Esophagus squamous epithelium (tissue), 5 donors: ENCODE data around the gene ARHGDIA. TPM values are rescaled to one million over a fixed set of nuclear protein-coding genes. Genes with fewer than 3 reads are reported as not detected.
A peak's percentile ranks its signal among the peaks of the same experiment; 100 is the strongest.

Experiments used
- DNase-seq: peaks from one replicate; lab custom pipeline; 2025; lab: John Stamatoyannopoulos, UW
- H3K27ac ChIP-seq, 4 donors: fragments of 200-600 bp; sonication (generic); one replicate each; pipeline ENCODE4 v1.5.1; 2016 to 2019; ENCODE audit warnings: mild to moderate bottlenecking in 1 of 4
- H3K27me3 ChIP-seq, 4 donors: fragments of 200-600 bp; sonication (generic); 1 replicate in 3 of 4; 2 replicates in 1 of 4; pipeline versions ENCODE4 v1.5.1 to v1.6.0; 2017 to 2021; ENCODE audit warnings: antibody characterized with exemption in 1 of 4
- H3K36me3 ChIP-seq, 3 donors: fragments of 200-600 bp; sonication (generic); one replicate each; pipeline ENCODE4 v1.5.1; 2016 to 2019
- H3K4me1 ChIP-seq, 3 donors: fragments of 200-600 bp; sonication (generic); one replicate each; pipeline ENCODE4 v1.5.1; 2017 to 2019
- H3K4me3 ChIP-seq, 4 donors: fragments of 200-600 bp; sonication (generic); 1 replicate in 3 of 4; 2 replicates in 1 of 4; pipeline ENCODE4 v1.5.1; 2016 to 2019; ENCODE audit warnings: mild to moderate bottlenecking in 2 of 4, moderate library complexity in 1 of 4
- H3K9me3 ChIP-seq, 3 donors: fragments of 200-600 bp; sonication (generic); one replicate each; pipeline ENCODE4 v1.5.1; 2016 to 2019
- CTCF ChIP-seq, 6 experiments: fragments of 450-650 bp in 4 of 6; fragments of 200-600 bp in 2 of 6; sonication (generic) in 2 of 6; IDR thresholded peaks; one replicate each; pipeline ENCODE4 v1.5.1; 2016 to 2019; ENCODE audit warnings: antibody characterized with exemption in 6 of 6, mild to moderate bottlenecking in 4 of 6, moderate library complexity in 4 of 6
- POLR2A ChIP-seq, 4 donors: fragments of 450-650 bp; IDR thresholded peaks; one replicate each; pipeline ENCODE4 v1.6.1; 2017; ENCODE audit warnings: antibody characterized with exemption in 4 of 4, mild to moderate bottlenecking in 4 of 4, moderate library complexity in 3 of 4
- WGBS, 2 donors: methylation state at CpG; one replicate each; pipeline ENCODE4 v1.1.5; 2018; 5-methylcytosine and 5-hydroxymethylcytosine counted together
- intact Hi-C: fragments of 100-400 bp; cut with DNase I; formaldehyde crosslinking; loops from one replicate; pipeline ENCODE4 v1.15.0; 2022
- total RNA-seq, 4 donors: library from RNA; depleted of rRNA; stranded (reverse); fragments of >200 nt; gene quantifications; one replicate each; pipeline ENCODE4 v1.1.0, GENCODE V29; 2016
- donor health status: DM: yes; HTN: yes; CAD: no.

The ARHGDIA gene
- total RNA-seq, 4 donors from 2014 or later = 166 to 239 (median 176) TPM

GRCh38 chr17:81899514-81900166 is 28.5 kb upstream of the ARHGDIA start:
- DNase-seq = no peak
- Histone ChIP-seq H3K36me3 (peaks cover 10 to 78% (median 25%) of the 10 kb centered on the region in 3 donors), H3K4me3 (no peak overlapping the region), H3K9me3 (no peaks in the 10 kb centered on the region), H3K27ac (no peak overlapping the region), H3K4me1 (peaks cover 11 to 43% (median 13%) of the 10 kb centered on the region in 3 donors), H3K27me3 (peaks cover 0 to 20% (median 0%) of the 10 kb centered on the region in 4 donors)
- intact Hi-C loops = no loop called here
- 100% methylated on average over 2 of the region's 22 CpGs; no CpG with 5 or more reads in 1 of the 2 donors for WGBS, 2 donors
- TF ChIP-seq CTCF (IDR thresholded peaks at IDR 0.05) = no peak
- no peak for TF ChIP-seq POLR2A (IDR thresholded peaks at IDR 0.05)

DNA sequence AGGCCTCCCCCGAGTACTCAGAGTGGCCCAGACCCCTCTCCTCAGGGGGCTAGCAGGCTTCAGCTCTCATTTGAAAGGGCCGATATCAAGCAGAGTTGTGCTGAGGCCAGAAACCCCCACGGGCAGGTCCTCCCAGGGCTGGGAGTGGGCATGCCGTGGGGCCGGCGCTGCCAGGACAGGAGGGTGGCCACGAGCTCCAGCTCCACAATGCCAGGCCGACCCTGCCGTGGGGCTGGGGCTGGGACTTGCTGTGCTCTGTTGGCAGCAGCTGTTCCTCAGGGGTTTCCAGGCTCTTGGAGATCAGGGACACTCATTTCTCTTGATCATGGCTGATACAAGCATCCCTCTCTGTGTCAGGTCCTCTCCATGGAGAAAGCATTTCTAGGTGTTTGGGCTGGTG is 27.7 kb upstream of the ARHGDIA start:
- intact Hi-C loops = no loop called here
- H3K27ac ChIP-seq = peak overlapping the region in 1 of 4 donors; percentile 44
- no peak for TF ChIP-seq POLR2A (IDR thresholded peaks at IDR 0.05)
- TF ChIP-seq CTCF (IDR thresholded peaks at IDR 0.05) = no peak
- H3K4me1 ChIP-seq = peaks cover 11 to 43% (median 13%) of the 10 kb centered on the region in 3 donors
- H3K9me3 ChIP-seq = no peaks in the 10 kb centered on the region
- H3K27me3 ChIP-seq = peaks cover 0 to 20% (median 0%) of the 10 kb centered on the region in 4 donors
- 78% methylated on average over 2 of the region's 9 CpGs; no CpG with 5 or more reads in 1 of the 2 donors for WGBS, 2 donors
- H3K4me3 ChIP-seq = no peak overlapping the region
- no peak for DNase-seq
- H3K36me3 ChIP-seq = peaks cover 10 to 78% (median 25%) of the 10 kb centered on the region in 3 donors

DNA sequence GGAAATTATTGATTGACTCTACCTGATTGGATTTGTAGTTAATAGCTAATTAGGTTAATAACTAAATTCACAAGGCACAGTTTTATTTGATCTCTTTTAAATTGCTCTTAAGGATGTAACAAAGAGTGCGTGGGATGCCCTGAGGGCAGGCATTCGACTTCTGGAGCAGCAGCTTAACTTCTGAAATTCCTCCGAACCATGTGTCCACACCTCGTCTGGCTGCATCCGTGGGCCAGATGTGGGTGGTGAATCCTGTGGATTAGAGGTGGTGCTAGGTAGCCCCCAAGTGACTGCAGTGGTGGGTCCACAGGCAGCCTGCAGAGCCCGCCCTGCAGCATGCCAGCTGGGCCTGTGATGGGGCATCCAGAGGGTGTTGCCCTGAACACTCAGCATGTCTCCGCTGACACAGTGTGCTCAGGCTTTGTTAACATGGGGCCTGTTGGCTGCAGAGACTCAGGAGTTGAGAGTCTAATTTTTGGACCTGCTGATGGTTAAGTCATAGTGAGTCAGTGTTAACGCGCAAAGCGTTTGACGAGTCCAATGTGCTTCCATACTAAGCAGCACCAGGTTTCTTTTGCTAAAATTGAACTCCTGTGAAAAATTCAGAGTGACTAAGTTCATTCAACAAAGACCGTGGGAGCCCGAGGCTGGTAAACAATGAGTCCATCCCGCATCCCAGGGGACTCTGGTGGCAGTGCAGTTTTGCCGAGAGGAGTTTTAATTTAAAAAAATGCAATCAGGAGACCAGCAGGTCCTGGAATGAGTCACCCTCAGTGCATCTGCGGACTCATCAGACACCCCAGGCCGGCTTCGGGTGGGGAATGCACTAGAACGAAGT is 27.1 kb upstream of the ARHGDIA start:
- TF ChIP-seq POLR2A (IDR thresholded peaks at IDR 0.05) (no peak), CTCF (IDR thresholded peaks at IDR 0.05) (peak in 1 of 6 experiments; percentile 5)
- no peak for DNase-seq
- peaks cover 11 to 45% (median 13%) of the 10 kb centered on the region in 3 donors for H3K4me1 ChIP-seq
- H3K27me3 ChIP-seq = peaks cover 0 to 18% (median 0%) of the 10 kb centered on the region in 4 donors
- H3K27ac ChIP-seq = peak overlapping the region in 1 of 4 donors; percentile 44
- no peaks in the 10 kb centered on the region for H3K9me3 ChIP-seq
- no peak overlapping the region for H3K4me3 ChIP-seq
- 51 to 59% methylated on average over 13 to 15 of the region's 19 CpGs for WGBS, 2 donors
- intact Hi-C loops = no loop called here
- peaks cover 10 to 74% (median 25%) of the 10 kb centered on the region in 3 donors for H3K36me3 ChIP-seq

- intact Hi-C loops = no loop called here
- H3K27me3 ChIP-seq = no peaks in the 10 kb centered on the region
- H3K4me3 ChIP-seq = no peak overlapping the region
- WGBS, 2 donors = 90 to 96% methylated on average over 10 of the region's 11 CpGs
- no peaks in the 10 kb centered on the region for H3K9me3 ChIP-seq
- H3K27ac ChIP-seq = no peak overlapping the region
- DNase-seq = no peak
- peaks cover 10 to 68% (median 25%) of the 10 kb centered on the region in 3 donors for H3K36me3 ChIP-seq
- peaks cover 7 to 43% (median 11%) of the 10 kb centered on the region in 3 donors for H3K4me1 ChIP-seq
- no peak for TF ChIP-seq POLR2A (IDR thresholded peaks at IDR 0.05)
- no peak for TF ChIP-seq CTCF (IDR thresholded peaks at IDR 0.05)
These were observed 24.3 kb upstream of the ARHGDIA start for GRCh38 chr17:81895400-81895799.

GRCh38 chr17:81891303-81891552 is 20.1 kb upstream of the ARHGDIA start:
- Histone ChIP-seq H3K4me1 (peaks cover 21 to 47% (median 26%) of the 10 kb centered on the region in 3 donors), H3K27ac (peak overlapping the region; percentile 87 to 98 (median 94)), H3K4me3 (peak overlapping the region; percentile 64 to 99 (median 78)), H3K36me3 (peaks cover 33 to 68% (median 44%) of the 10 kb centered on the region in 3 donors), H3K27me3 (no peaks in the 10 kb centered on the region), H3K9me3 (no peaks in the 10 kb centered on the region)
- TF ChIP-seq CTCF (IDR thresholded peaks at IDR 0.05) (no peak), POLR2A (IDR thresholded peaks at IDR 0.05) (no peak)
- WGBS, 2 donors = no CpG with 5 or more reads among the region's 40 CpGs
- DNase-seq = no peak
- intact Hi-C loops = no loop called here
